GM18867 (cell line): ENCODE results near the gene EGFL8.
"Not testable (repeated sequence)": the region's sequence is repeated elsewhere in the genome, so short reads cannot be mapped to it uniquely, and the experiment has no call there.

Source experiments
- ATAC-seq: cut with Tn5 transposase; IDR thresholded peaks from one replicate; pipeline ENCODE4 v1.9.1; 2021; ENCODE audit warnings: mild to moderate bottlenecking, moderate library complexity; ENCODE audit not compliant: unreplicated experiment

Gene EGFL8

GRCh38 chr6:32182555-32182981 lies 18.2 kb downstream of the EGFL8 start:
- no peak for ATAC-seq

DNA sequence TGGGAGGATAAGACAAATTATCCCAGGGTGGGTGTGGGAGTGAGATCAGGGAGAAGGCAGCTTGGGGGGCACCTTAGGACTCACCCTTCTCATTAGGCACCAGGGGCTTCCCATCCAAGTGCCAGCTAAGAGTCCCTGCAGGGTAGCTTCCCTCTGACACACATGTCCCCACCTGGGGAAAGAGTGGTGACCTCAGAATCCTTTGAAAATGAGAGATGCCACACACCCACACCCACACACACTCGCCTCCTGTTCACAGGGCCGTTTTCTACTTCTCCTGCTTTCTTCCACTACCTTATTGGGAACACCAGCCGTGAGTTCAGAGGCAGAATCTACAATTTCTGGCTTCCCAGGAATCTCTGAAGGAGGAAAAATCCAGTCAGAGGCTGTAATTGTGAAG lies 18.6 kb downstream of the EGFL8 start:
- no peak for ATAC-seq

DNA sequence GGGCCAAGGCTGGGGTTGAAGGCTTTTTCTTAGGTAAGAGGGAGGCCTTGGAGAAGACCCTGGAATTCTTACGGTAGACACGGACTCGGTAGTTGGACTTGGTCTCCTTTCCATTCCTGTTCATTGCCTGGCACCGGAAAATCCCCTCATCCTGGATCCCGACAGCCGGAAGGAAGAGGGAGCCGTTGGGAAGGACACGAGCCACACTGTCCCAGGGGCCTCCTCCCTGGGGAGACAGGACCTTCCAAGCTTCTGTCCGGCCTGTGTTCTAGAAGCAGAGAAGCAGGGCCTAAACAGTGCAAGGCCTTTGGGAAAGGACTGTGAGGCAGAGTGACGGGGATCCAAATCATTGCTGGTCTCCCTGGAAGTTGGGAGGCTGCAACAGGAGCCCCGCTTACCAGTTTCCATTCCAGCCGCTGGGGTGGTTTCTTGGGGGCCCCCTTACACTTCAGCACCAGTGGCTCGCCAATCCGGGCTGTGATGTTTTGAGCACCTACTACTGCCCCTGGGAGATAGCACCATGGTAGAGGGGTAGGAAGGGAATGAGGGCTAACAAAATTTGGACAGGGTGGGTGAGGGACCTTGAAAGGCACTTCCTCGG lies 19.2 kb downstream of the EGFL8 start:
- ATAC-seq: no peak

DNA sequence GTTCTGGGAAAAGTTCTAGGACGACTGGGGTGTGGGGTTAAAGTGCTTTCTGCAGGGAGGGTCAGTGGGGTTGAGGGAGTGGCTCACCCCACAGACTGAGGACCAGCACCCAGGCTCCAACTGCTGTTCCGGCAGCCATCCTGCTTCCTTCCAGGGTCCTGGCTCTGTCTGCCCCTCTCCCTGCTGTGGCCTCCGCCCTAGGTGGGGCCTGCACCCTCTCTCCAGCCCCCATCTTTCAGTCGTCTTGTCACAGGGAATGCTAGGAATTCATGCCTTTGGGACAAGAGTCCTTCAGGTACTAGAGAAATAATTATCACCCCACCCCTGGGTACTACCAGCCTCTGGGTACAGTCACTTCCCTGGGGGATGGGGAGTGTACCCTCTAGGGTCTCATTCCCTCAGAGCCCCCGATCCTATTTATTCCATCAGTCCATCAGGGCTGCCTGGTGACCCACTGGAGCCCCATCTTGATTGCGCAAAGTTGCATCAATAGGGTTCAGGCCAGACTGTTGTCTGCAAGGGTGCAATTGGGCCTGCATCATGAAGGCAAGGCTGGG lies 19.8 kb downstream of the EGFL8 start, which contains the start of gene AGER:
TSS of gene AGER (minus strand) at position 170 of the 557 bp plus-strand sequence. CDS start at position 139, 31 bp downstream.
- no peak for ATAC-seq

- not testable (repeated sequence) for ATAC-seq
Measured at GRCh38 chr6:32185681-32186131, 21.3 kb downstream of the EGFL8 start.

- ATAC-seq: not testable (repeated sequence)
Measured at GRCh38 chr6:32186151-32186840, 21.9 kb downstream of the EGFL8 start.

GRCh38 chr6:32187009-32187709 lies 22.8 kb downstream of the EGFL8 start:
- no peak for ATAC-seq

DNA sequence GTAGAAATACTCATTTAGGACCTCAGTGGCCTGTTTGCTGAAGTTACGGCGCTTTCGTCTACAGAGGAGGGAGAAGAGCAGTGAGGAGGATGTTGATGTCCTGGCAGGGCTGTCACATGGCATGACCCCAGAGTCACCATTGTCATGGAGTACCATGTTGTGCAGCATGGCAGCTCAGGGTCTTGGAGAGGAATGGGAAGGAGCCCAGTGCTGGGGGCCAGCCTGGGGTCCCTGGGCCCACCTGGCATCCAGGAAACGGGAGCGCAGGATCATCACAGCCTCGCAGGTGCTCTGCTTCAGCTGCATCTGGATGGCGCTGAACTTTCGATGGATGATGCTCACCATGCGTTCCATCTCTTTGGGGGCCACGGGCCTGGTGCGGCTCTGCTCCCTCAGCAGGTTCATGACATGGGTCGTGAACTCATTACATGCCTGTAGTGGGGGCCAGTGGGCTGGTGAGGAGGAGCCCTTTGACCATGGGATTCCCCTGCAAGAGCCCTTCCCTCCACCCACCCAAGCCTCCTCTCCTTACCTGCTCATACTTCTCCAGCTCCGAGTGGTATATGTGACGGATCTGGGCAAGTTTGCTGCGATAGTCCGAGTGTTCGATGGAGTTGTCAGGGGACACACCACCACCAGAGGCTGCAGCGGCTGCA lies 23.5 kb downstream of the EGFL8 start:
- ATAC-seq: not testable (repeated sequence)

GRCh38 chr6:32188381-32189068 lies 24.1 kb downstream of the EGFL8 start:
- no peak for ATAC-seq

- no peak for ATAC-seq
Measured at GRCh38 chr6:32189069-32189741, 24.8 kb downstream of the EGFL8 start.

DNA sequence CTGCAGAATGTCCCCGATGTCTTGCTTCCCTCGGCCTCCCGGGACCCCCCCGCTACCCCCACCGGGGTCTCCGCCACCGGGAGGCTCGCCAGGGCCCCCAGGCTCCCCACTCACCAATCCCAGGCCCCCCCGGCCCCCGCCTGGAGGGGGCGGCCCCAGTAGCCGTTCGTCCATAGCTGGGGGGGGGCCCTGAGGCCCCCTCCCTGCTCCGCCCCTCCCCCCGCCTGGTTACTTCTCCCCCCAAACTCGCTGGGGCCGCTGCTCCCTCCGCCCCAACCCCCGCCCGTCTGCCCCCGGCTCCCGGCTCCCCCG lies 25.3 kb downstream of the EGFL8 start:
- ATAC-seq: no peak

DNA sequence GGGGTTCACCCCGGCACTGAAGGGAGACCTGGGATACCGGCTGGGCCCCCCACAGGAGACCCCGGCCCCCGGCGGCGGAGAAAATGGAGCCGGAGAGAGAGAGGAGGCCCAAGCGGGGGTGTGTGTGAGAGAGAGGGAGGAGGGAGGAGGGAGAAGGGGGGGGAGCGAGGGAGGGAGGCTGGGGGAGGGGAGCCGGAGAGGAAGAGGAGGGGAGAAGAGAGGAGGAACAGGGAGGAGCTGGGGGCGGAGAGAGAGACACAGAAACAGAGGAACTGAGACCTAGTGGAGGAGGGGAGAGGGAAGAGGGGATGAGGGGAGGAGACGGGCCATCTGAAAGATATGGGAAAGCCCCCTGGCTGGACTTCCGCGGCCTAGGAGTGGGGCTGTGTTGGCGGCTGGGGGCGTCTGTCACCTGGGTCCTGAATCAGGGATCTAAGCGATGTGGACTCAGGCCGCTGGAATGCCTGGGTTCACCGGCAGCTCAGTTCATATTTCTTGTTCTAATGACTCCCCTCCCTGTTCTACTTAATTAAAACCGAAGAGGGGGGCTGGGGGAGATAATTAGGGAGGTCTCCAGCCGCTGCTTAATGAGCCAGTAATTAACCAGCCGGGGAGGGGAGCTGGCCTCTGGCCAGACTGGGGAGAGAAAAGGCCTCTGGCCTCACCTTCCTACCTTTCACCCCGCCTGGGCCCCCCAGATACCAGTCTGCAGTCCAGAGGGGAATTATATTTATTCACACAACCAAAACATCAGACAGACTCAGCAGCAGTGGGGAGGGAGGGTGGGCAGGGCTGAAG lies 25.9 kb downstream of the EGFL8 start, which contains the start of gene PBX2:
TSS of gene PBX2 (minus strand) at position 149 of the 798 bp plus-strand sequence. CDS start 287 bp downstream, outside the sequence.
- ATAC-seq: peak; percentile 44

- no peak for ATAC-seq
Measured at GRCh38 chr6:32190911-32191677, 26.7 kb downstream of the EGFL8 start.

DNA sequence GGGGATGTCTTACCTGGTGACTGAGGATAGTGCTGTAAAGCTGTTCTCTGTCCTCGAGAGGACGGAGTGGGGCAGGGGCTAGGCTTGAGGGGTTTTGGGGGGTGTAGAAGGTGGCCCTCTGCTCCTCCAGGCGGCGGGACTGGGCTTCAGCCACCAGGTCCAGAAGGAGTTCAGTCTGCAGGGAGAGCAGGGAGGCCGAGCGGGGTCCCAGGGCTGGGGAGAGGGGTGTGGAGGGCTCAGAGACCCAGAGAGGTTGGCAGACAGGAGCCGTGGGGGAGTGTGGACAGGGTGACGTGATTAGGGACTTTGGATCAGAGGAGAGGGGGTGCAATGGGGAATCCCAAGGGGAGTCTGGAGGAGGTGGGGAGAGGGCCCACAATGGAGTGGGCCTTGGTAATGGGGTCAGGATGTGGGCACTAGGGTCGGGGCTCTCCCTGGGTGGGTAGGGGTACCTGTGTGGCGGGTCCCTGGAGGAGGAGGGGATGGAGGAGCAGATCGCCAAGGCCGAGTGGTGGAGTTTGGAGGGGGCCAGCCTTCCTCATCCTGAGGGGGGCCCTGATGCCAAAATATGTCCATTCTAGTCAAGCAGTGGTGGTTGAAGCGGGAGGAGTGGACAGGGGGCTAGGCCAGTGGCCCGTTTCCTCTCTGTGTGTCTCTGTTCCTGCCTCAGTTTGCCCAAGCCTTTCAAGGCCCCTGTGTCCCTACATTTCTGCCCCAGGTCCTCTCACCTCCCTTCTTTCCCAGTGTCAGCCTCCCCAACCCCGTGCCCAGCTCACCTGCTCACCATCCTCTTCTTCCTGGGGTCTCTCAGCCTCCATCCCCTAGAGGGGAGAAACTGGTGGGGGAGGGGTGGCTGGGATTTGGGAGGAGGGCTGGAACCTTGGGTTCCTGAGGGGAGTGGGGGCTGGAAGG lies 27.6 kb downstream of the EGFL8 start:
- ATAC-seq: no peak

DNA sequence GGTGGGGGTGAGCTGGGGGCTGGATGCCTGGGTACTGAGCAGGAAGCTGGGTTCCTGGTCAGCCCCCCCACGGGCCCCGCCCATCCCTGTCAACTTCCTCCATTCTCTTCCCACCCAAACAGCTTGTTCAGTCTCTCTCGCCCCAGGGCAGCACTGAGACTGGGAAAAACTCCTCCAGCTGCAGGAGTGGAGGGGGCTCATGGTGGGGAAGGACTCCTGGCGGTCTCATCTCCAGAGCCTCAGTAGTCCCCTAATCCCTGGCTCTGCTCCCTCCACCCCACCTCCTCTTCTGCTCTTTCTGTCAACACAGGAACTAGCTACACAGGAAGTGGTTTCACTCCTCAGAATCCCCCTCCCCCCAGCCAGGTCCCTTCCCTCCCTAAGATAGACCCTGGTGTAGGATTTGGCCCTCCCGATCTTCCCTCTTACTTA lies 28.2 kb downstream of the EGFL8 start, which contains the start of gene GPSM3:
TSS of gene GPSM3 (minus strand) at position 36 of the 432 bp plus-strand sequence. CDS start 130 bp downstream, outside the sequence.
- no peak for ATAC-seq

GRCh38 chr6:32193096-32193495 lies 28.7 kb downstream of the EGFL8 start:
- ATAC-seq: not testable (repeated sequence)

GRCh38 chr6:32194388-32194787 lies 30.0 kb downstream of the EGFL8 start:
- ATAC-seq: no peak
